Measurements from ENCODE around the gene KIAA0513.

The KIAA0513 gene

GRCh38 chr16:85074225-85074914, 46.8 kb downstream of the KIAA0513 start:
- no peak for DNase-seq

- no peak for DNase-seq
Measured at GRCh38 chr16:85075236-85075924, 47.8 kb downstream of the KIAA0513 start.

GRCh38 chr16:85077039-85077438, 49.4 kb downstream of the KIAA0513 start:
- no peak for DNase-seq

GRCh38 chr16:85077576-85078125, 50.1 kb downstream of the KIAA0513 start:
- no peak for DNase-seq

GRCh38 chr16:85078226-85078625, 50.6 kb downstream of the KIAA0513 start:
- no peak for DNase-seq

- DNase-seq: no peak
Measured at GRCh38 chr16:85078952-85079351, 51.4 kb downstream of the KIAA0513 start.

GRCh38 chr16:85079785-85080570, 52.4 kb downstream of the KIAA0513 start:
- DNase-seq: no peak

GRCh38 chr16:85081038-85081437, 53.4 kb downstream of the KIAA0513 start:
- no peak for DNase-seq

- no peak for DNase-seq
Measured at GRCh38 chr16:85081765-85082164, 54.2 kb downstream of the KIAA0513 start.

GRCh38 chr16:85082173-85083050, 54.8 kb downstream of the KIAA0513 start:
- no peak for DNase-seq

GRCh38 chr16:85083051-85083639, 55.5 kb downstream of the KIAA0513 start:
- no peak for DNase-seq

GRCh38 chr16:85084841-85085510, 57.4 kb downstream of the KIAA0513 start:
- no peak for DNase-seq

- DNase-seq: no peak
Measured at GRCh38 chr16:85085721-85086120, 58.1 kb downstream of the KIAA0513 start.

- DNase-seq: peak; percentile 80 to 87
Measured at GRCh38 chr16:85086347-85087291, 59.0 kb downstream of the KIAA0513 start.

- DNase-seq: no peak
Measured at GRCh38 chr16:85087899-85088569, 60.4 kb downstream of the KIAA0513 start.

GRCh38 chr16:85088570-85089199, 61.1 kb downstream of the KIAA0513 start:
- no peak for DNase-seq

GRCh38 chr16:85089525-85089924, 61.9 kb downstream of the KIAA0513 start:
- DNase-seq: no peak

- DNase-seq: no peak
Measured at GRCh38 chr16:85090181-85090580, 62.6 kb downstream of the KIAA0513 start.

- DNase-seq: no peak
Measured at GRCh38 chr16:85090873-85091521, 63.4 kb downstream of the KIAA0513 start.

All from stimulated activated CD4-positive, alpha-beta T cell treated with anti-CD3 and anti-CD28 coated beads, Interleukin-2, amount 100 ng/mL, for 24 hours (primary cell).